Fibroblast of villous mesenchyme (primary cell): Measurements from ENCODE around the gene EHD2. TPM values are rescaled to one million over a fixed set of nuclear protein-coding genes. Genes with fewer than 3 reads are reported as not detected.
"Not testable (repeated sequence)": the region's sequence is repeated elsewhere in the genome, so short reads cannot be mapped to it uniquely, and the experiment has no call there.

Experiments
- DNase-seq: peaks from one replicate; pipeline ENCODE4 v3.0.0-alpha.2; 2010; ENCODE audit warnings: low read depth
- H3K4me3 ChIP-seq: 2 replicates; pipeline ENCODE4 v1.5.1; 2011; ENCODE audit warnings: low read depth, mild to moderate bottlenecking, low read length
- total RNA-seq: library from RNA; depleted of rRNA; stranded (reverse); fragments of >200 nt; gene quantifications from 2 replicates; pipeline ENCODE4 v1.2.3, GENCODE V29; 2012
- TF ChIP-seq, protein P1 (sequence below): IDR thresholded peaks from 2 replicates; pipeline ENCODE4 v1.5.1; 2012; ENCODE audit warnings: low read depth, mild to moderate bottlenecking, low read length; ENCODE audit not compliant: insufficient read depth

Gene EHD2
- total RNA-seq, 1 donor, result 144 TPM

DNA sequence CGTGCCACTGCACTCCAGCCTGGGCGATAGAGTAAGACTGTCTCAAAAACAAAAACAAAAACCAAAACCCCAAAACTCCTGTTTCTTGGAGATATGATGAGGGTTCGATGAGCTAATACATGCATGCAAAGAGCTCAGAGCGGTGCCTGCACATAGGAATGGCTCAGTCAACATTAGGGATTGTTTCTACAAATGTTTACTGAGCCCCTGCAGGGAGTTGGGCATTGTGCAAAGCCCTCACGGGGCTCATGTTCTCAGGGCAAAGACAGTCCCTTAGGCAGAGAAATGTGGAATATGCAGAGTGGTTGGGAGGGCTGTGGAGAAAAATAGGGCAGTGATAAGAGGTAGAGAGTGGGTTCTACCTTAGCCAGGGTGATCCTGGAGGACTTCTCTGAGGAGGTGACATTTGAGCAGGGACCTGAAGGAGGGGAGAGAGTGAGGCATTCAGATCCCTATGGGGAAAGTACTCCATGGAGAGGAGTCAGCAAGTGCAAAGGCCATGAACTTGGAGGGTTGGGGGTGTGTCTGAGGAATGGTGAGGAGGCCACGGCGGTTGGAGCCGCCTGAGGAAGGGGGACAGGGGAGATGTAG, 1.5 kb upstream of the EHD2 start:
- no peak for DNase-seq

DNA sequence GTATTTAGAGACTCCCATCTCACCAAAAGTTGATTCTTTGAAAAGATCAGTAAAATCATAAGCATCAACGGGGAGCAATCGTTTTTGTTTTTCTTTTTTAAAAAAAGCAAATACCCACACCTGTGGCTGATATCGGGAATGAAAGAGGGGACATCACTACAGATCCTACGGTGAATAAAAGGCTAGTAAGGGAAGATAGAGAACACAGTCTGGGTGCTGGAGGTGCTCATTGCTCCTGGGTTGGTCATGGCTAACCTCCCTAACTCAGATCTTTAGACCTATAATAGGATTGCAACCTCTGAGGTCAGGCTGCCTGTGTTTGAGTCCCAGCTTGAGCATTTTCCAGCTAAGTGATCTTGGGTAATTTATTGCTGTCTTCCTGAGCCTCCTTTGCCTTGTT, 1.1 kb downstream of the EHD2 start:
- TF ChIP-seq, protein P1, sequence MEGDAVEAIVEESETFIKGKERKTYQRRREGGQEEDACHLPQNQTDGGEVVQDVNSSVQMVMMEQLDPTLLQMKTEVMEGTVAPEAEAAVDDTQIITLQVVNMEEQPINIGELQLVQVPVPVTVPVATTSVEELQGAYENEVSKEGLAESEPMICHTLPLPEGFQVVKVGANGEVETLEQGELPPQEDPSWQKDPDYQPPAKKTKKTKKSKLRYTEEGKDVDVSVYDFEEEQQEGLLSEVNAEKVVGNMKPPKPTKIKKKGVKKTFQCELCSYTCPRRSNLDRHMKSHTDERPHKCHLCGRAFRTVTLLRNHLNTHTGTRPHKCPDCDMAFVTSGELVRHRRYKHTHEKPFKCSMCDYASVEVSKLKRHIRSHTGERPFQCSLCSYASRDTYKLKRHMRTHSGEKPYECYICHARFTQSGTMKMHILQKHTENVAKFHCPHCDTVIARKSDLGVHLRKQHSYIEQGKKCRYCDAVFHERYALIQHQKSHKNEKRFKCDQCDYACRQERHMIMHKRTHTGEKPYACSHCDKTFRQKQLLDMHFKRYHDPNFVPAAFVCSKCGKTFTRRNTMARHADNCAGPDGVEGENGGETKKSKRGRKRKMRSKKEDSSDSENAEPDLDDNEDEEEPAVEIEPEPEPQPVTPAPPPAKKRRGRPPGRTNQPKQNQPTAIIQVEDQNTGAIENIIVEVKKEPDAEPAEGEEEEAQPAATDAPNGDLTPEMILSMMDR, result no peak
- peak; percentile 31 for DNase-seq
- peak overlapping the region; percentile 98 for H3K4me3 ChIP-seq

More for the DNA sequence above, 1.5 kb upstream of the EHD2 start:
- TF ChIP-seq, protein P1, result no peak
- H3K4me3 ChIP-seq, result no peak overlapping the region

GRCh38 chr19:47714855-47715254, 1.6 kb downstream of the EHD2 start:
- peak overlapping the region; percentile 98 for H3K4me3 ChIP-seq
- not testable (repeated sequence) for DNase-seq

- TF ChIP-seq, protein P1, result no peak
- DNase-seq, result no peak
- H3K4me3 ChIP-seq, result no peak overlapping the region
These were observed 3.2 kb downstream of the EHD2 start for GRCh38 chr19:47716270-47716937.

DNA sequence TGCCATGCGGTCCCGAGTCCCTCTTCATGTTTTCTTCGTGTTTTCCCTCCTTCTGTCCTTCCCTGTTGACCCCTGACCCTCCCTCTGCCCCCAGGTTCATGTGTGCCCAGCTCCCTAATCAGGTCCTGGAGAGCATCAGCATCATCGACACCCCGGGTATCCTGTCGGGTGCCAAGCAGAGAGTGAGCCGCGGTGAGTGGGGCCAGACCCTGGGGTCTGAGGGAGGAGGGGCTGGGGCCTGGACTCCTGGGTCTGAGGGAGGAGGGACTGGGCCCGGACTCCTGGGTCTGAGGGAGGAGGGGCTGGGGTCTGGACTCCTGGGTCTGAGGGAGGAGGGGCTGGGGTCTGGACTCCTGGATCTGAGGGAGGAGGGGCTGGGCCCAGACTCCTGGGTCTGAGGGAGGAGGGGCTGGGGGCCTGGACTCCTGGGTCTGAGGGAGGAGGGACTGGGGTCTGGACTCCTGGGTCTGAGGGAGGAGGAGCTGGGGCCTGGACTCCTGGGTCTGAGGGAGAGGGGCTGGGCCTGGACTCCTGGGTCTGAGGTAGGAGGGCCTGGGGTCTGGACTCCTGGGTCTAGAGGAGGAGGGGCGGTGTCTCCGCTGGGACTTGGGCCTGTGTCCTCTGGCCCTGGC, 5.3 kb downstream of the EHD2 start:
- not testable (repeated sequence) for DNase-seq
- peak overlapping the region; percentile 40 for H3K4me3 ChIP-seq

DNA sequence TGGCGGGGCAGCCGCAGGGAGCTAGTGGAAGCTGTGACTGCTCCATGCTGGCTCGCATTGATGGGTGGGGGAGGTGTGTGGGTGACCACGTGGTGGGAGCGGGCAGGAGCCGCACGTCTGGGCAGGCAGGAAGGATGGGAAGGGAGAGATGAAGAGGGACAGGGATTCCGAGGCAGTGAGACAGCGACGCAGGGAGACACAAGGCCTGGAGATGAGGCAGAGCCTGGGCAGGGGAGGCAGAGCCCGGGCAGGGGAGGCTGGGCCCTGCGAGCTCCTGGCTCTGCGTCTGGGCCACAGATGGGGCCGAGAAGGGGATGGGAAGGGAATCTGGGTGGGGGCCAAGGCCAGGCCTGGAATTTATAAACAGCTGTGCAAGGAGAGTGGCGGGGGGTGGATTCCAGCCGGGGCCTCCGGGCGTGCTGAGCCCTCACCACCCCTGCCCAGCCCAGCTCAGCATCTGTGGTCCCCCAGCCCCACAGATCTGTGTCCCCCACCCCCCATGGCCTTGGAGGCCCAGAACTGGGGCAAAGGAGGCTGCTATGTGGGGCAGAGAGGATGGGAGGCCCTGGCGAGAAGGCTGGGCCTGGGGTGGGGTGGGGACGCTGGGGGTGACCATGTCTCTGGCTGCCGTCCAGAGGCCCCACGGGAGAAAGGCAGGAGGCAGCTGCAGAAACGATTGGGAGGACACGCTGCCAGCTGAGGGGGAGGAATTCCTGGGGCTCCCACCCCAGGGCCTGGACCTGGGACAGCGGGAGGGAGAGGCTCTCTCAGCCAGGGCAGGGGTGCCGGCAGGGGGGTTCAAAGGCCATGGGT, 6.0 kb downstream of the EHD2 start:
- peak; percentile 99 for DNase-seq
- TF ChIP-seq, protein P1, result no peak
- peak overlapping the region; percentile 43 for H3K4me3 ChIP-seq

DNA sequence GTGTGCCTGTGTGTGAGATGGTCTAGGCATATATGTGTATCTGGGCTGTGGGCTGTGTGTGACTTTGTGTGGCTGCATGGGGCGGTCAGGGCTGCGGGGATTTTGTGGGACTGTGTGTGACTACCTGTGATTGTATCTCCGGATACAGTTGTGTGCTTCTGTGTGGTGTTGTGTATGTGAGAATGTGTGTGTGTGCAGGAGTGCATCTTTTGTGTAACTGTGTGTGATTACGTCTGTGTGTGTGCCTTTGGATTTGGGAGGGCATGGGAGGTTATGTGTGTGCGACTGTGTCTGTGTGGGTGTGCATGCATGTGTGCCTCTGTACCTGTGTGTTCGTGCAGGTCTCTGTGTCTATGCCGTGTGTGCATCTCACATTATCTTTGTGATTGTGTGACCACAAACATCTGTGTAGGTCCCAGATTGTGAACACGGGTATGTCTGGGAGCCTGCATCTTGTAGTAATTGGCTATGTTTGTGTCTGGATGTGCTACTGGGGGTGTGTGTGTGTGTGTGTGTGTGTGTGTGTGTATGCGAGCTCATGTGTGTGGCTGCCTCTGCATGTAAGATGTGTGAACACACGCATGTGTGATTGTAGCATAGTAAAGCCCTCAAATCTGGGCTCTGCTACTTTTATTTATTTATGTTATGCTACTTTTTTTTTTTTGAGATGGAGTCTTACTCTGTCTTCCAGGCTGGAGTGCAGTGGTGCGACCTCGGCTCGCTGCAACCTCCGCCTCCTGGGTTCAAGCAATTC, 7.6 kb downstream of the EHD2 start:
- DNase-seq, result no peak
- H3K4me3 ChIP-seq, result no peak overlapping the region
- TF ChIP-seq, protein P1, result no peak
